PFSK-1 (cell line): ENCODE data around the gene DNER.

Experiments used
- FOXP2 ChIP-seq: optimal IDR thresholded peaks from 2 replicates; pipeline ENCODE3; 2011; ENCODE audit warnings: borderline replicate concordance, control low read depth, inconsistent platforms; ENCODE audit not compliant: insufficient read depth; ENCODE audit errors: extremely low read length, extremely low read depth
- POLR2AphosphoS5 ChIP-seq: IDR thresholded peaks from 2 replicates; pipeline ENCODE4 v1.6.1; 2012; ENCODE audit warnings: low read depth, mild to moderate bottlenecking, control low read depth, low read length, moderate library complexity
- REST ChIP-seq, 2 experiments: IDR thresholded peaks; 2 replicates each; pipeline versions ENCODE4 v1.6.1 to v1.8.0; 2011 to 2012; ENCODE audit warnings: low read depth in 2 of 2, low read length in 2 of 2, control low read depth in 1 of 2, inconsistent platforms in 1 of 2, mild to moderate bottlenecking in 1 of 2, moderate library complexity in 1 of 2; ENCODE audit not compliant: insufficient read depth in 1 of 2
- SIN3A ChIP-seq: IDR thresholded peaks from 2 replicates; pipeline ENCODE4 v1.6.1; 2012; ENCODE audit warnings: mild to moderate bottlenecking, low read length, moderate library complexity, borderline replicate concordance; ENCODE audit not compliant: insufficient read depth
- TAF1 ChIP-seq: IDR thresholded peaks from 2 replicates; pipeline ENCODE4 v1.6.1; 2012; ENCODE audit warnings: low read length, control low read depth, borderline replicate concordance; ENCODE audit not compliant: insufficient read depth

The DNER gene

GRCh38 chr2:229559986-229560385, 154.4 kb downstream of the DNER start:
- no peak for TF ChIP-seq SIN3A
- TF ChIP-seq POLR2AphosphoS5: no peak
- TF ChIP-seq TAF1: no peak
- TF ChIP-seq FOXP2: no peak
- TF ChIP-seq REST (IDR thresholded peaks at IDR 0.05; ENCODE audit: insufficient read depth in 1 of 2, low read depth in 2 of 2, low read length in 2 of 2): no peak

GRCh38 chr2:229553091-229553490, 161.3 kb downstream of the DNER start:
- TF ChIP-seq FOXP2 (no peak), POLR2AphosphoS5 (no peak), SIN3A (no peak), REST (IDR thresholded peaks at IDR 0.05; ENCODE audit: insufficient read depth in 1 of 2, low read depth in 2 of 2, low read length in 2 of 2) (no peak)

GRCh38 chr2:229543176-229543873, 171.0 kb downstream of the DNER start:
- TF ChIP-seq FOXP2: no peak
- TF ChIP-seq REST (IDR thresholded peaks at IDR 0.05; ENCODE audit: insufficient read depth in 1 of 2, low read depth in 2 of 2, low read length in 2 of 2): no peak
- no peak for TF ChIP-seq SIN3A
- TF ChIP-seq TAF1: no peak
- no peak for TF ChIP-seq POLR2AphosphoS5

GRCh38 chr2:229539628-229540027, 174.7 kb downstream of the DNER start:
- TF ChIP-seq POLR2AphosphoS5: no peak
- TF ChIP-seq REST (IDR thresholded peaks at IDR 0.05; ENCODE audit: insufficient read depth in 1 of 2, low read depth in 2 of 2, low read length in 2 of 2): no peak
- no peak for TF ChIP-seq FOXP2
- TF ChIP-seq TAF1: no peak
- no peak for TF ChIP-seq SIN3A

- TF ChIP-seq TAF1 (no peak), POLR2AphosphoS5 (no peak), SIN3A (no peak), REST (IDR thresholded peaks at IDR 0.05; ENCODE audit: insufficient read depth in 1 of 2, low read depth in 2 of 2, low read length in 2 of 2) (no peak), FOXP2 (no peak)
Measured at GRCh38 chr2:229531594-229531993, 182.8 kb downstream of the DNER start.
